PC-9 (cell line): ENCODE data around the gene PRR5. TPM values are rescaled to one million over a fixed set of nuclear protein-coding genes. Genes with fewer than 3 reads are reported as not detected.

Source experiments
- BruUV-seq: library from RNA; stranded (reverse); fragments of 400-500 nt; replicated peaks from 2 replicates; lab custom pipeline; 2021; lab: Mats Ljungman, UMichigan
- CTCF ChIA-PET: fragments of 300-600 bp; sonication (Branson Sonifier 250); formaldehyde crosslinking; loops from one replicate; lab custom pipeline; 2022; ENCODE audit warnings: antibody characterized with exemption; lab: Charles Lee
- POLR2A ChIA-PET: fragments of 300-600 bp; sonication (Branson Sonifier 250); formaldehyde crosslinking; loops from one replicate; lab custom pipeline; 2022; ENCODE audit warnings: antibody characterized with exemption; ENCODE audit not compliant: unreplicated experiment; lab: Charles Lee
- DNase-seq, 2 experiments: peaks; one replicate each; pipeline versions ENCODE4 v3.0.0 to v3.0.0-alpha.2; 2015 to 2022; ENCODE audit warnings: mixed read lengths in 1 of 2
- H2AFZ ChIP-seq: fragments of 200-600 bp; sonication (generic); 2 replicates; pipeline ENCODE4 v1.8.1; 2017; ENCODE audit warnings: antibody characterized with exemption
- H3F3A ChIP-seq: fragments of 200-600 bp; sonication (generic); 2 replicates; pipeline ENCODE4 v1.8.1; 2017; ENCODE audit warnings: antibody characterized with exemption, mild to moderate bottlenecking, low read depth; ENCODE audit not compliant: insufficient read depth
- H3K27ac ChIP-seq: fragments of 200-600 bp; sonication (generic); 2 replicates; pipeline ENCODE4 v1.6.1; 2016; ENCODE audit warnings: mixed run types
- H3K27me3 ChIP-seq: fragments of 200-600 bp; sonication (generic); 2 replicates; pipeline ENCODE4 v1.6.1; 2016; ENCODE audit warnings: low read depth, mixed run types; ENCODE audit not compliant: insufficient read depth
- H3K36me3 ChIP-seq: fragments of 200-600 bp; sonication (generic); 2 replicates; pipeline ENCODE4 v1.6.1; 2016; ENCODE audit warnings: low read depth, mixed run types
- H3K4me1 ChIP-seq: fragments of 200-600 bp; sonication (generic); replicated peaks from 2 replicates; pipeline ENCODE4 v1.6.1; 2016; ENCODE audit warnings: mixed run types; ENCODE audit not compliant: insufficient read depth
- H3K4me2 ChIP-seq: fragments of 200-600 bp; sonication (generic); 2 replicates; pipeline ENCODE4 v1.6.1; 2017; ENCODE audit warnings: mixed run types
- H3K4me3 ChIP-seq: fragments of 200-600 bp; sonication (generic); 2 replicates; pipeline ENCODE4 v1.6.1; 2016; ENCODE audit warnings: mixed run types
- H3K79me2 ChIP-seq: fragments of 200-600 bp; sonication (generic); 2 replicates; pipeline ENCODE4 v1.6.1; 2017; ENCODE audit warnings: low read depth, mixed run types
- H3K9me2 ChIP-seq: fragments of 200-600 bp; sonication (generic); 2 replicates; pipeline ENCODE4 v1.8.1; 2017; ENCODE audit warnings: mild to moderate bottlenecking; ENCODE audit not compliant: insufficient read depth
- H3K9me3 ChIP-seq: fragments of 200-600 bp; sonication (generic); 2 replicates; pipeline ENCODE4 v1.8.1; 2016; ENCODE audit warnings: low read depth; ENCODE audit not compliant: insufficient read depth
- H4K20me1 ChIP-seq: fragments of 200-600 bp; sonication (generic); 2 replicates; pipeline ENCODE4 v1.8.1; 2017; ENCODE audit not compliant: insufficient read depth
- CTCF ChIP-seq: fragments of 200-600 bp; sonication (generic); conservative IDR thresholded peaks from 2 replicates; pipeline ENCODE4 v1.6.1; 2017; ENCODE audit warnings: mixed run types, antibody characterized with exemption, mild to moderate bottlenecking, moderate library complexity
- EZH2 ChIP-seq: fragments of 200-600 bp; sonication (generic); IDR thresholded peaks from 2 replicates; pipeline ENCODE4 v1.8.0; 2017; ENCODE audit warnings: antibody characterized with exemption, low read depth
- intact Hi-C: fragments of 100-400 bp; cut with micrococcal nuclease; formaldehyde crosslinking; loops from one replicate; pipeline ENCODE4 v1.10.0; 2022; ENCODE audit not compliant: unreplicated experiment
- total RNA-seq: library from RNA; stranded (reverse); gene quantifications from 2 replicates; pipeline ENCODE4 v1.2.3, GENCODE V29; 2021

PRR5 gene
- total RNA-seq, 1 experiment from 2014 or later, result 22.1 TPM

DNA sequence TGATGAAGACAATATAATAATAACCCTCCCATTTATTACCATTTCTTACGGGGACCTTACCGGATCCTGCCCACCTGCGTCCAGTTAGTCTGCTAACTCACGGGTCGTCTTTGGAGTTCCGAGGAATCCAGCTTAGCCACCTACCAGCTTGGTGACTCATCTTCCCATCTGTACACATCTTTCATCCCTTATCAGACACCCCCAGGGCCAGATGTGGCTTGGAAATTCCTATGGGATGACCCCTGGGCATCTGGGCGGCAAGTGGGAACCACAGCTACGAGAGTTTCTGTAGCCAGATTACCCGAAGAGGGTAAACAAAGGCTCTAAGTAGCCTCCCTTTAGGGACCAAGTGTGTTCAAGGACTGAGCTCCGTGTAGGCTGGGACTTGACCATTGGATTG, 12.8 kb upstream of the PRR5 start:
- POLR2A ChIA-PET, result interaction anchor here (0.6 to 0.7 kb wide), 3 partner anchors 383 to 925 kb away, joined by 4 read pairs; no protein-coding TSS in a partner anchor
- BruUV-seq, result no TSS peak

GRCh38 chr22:44689915-44690524, 12.0 kb upstream of the PRR5 start:
- H3F3A ChIP-seq, result peaks cover 28% of the 10 kb centered on the region
- no peak overlapping the region for H3K4me3 ChIP-seq
- CTCF ChIA-PET, result no interaction called here
- H3K4me2 ChIP-seq, result no peak overlapping the region
- H4K20me1 ChIP-seq, result no peaks in the 10 kb centered on the region
- no peaks in the 10 kb centered on the region for H3K79me2 ChIP-seq
- no peaks in the 10 kb centered on the region for H3K27me3 ChIP-seq
- H3K27ac ChIP-seq, result no peak overlapping the region
- no peaks in the 10 kb centered on the region for H3K36me3 ChIP-seq
- peaks cover 36% of the 10 kb centered on the region for H3K4me1 ChIP-seq
- BruUV-seq, result no TSS peak
- POLR2A ChIA-PET, result interaction anchor here (0.6 kb wide), 2 partner anchors 382 to 477 kb away, joined by 4 read pairs; no protein-coding TSS in a partner anchor
- H3K9me3 ChIP-seq, result no peaks in the 10 kb centered on the region
- no peak for TF ChIP-seq CTCF
- TF ChIP-seq EZH2, result no peak
- no peaks in the 10 kb centered on the region for H3K9me2 ChIP-seq
- no peak for DNase-seq
- H2AFZ ChIP-seq, result no peak overlapping the region
- intact Hi-C loops, result loop anchor here (10.0 kb wide), 3 partner anchors 135 to 575 kb away; no protein-coding TSS in a partner anchor

More for the DNA sequence above, 12.8 kb upstream of the PRR5 start:
- Histone ChIP-seq H3K27me3 (no peaks in the 10 kb centered on the region), H3K36me3 (no peaks in the 10 kb centered on the region), H3F3A (peaks cover 28% of the 10 kb centered on the region), H3K4me2 (peak overlapping the region; percentile 56), H3K9me3 (no peaks in the 10 kb centered on the region), H3K79me2 (no peaks in the 10 kb centered on the region), H2AFZ (no peak overlapping the region), H3K4me1 (peaks cover 41% of the 10 kb centered on the region), H3K9me2 (no peaks in the 10 kb centered on the region), H3K4me3 (no peak overlapping the region), H4K20me1 (no peaks in the 10 kb centered on the region), H3K27ac (no peak overlapping the region)
- peak; percentile 53 to 58 for DNase-seq
- TF ChIP-seq EZH2 (no peak), CTCF (no peak)
- CTCF ChIA-PET, result no interaction called here
- intact Hi-C loops, result no loop called here

DNA sequence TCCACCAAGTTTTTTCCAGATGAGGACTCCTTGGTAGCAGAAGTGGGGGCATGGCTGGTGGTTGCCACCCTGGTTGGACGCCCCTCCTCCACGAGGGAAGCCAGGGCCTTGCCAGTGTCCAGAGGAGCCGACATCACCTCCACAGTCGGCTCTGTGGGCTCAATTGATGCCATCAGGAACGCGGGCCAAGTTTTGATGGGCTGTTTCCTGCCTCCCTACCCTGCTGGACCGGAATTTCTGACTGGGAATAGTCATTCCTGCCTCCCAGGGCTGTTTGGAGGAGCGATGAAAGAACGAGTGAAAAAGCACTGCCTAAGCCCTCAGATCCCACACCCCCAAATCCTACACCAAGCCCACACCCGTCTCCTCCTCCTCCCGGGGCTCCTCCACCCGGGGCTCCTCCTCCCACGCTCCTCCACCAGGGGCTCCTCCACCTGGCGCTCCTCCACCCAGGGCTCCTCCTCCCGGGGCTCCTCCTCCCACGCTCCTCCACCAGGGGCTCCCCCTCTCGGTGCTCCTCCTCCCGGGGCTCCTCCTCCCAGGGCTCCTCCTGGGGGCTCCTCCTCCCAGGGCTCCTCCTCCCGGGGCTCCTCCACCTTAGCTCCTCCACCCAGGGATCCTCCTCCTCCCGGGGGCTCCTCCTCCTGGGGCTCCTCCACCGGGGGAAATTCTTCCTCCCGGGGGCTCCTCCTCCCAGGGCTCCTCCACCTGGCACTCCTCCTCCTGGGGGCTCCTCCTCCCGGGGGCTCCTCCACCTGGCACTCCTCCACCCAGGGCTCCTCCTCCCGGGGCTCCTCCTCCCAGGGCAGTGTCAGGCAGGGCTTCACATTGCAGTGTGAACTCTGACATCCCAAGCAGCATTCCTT, 10.0 kb upstream of the PRR5 start:
- peak in 1 of 2 experiments; percentile 41 for DNase-seq
- Histone ChIP-seq H3K9me3 (no peaks in the 10 kb centered on the region), H3K36me3 (no peaks in the 10 kb centered on the region), H3K27me3 (no peaks in the 10 kb centered on the region), H3K27ac (no peak overlapping the region), H3K79me2 (no peaks in the 10 kb centered on the region), H2AFZ (no peak overlapping the region), H4K20me1 (no peaks in the 10 kb centered on the region), H3K4me2 (no peak overlapping the region), H3F3A (peaks cover 26% of the 10 kb centered on the region), H3K4me1 (peaks cover 21% of the 10 kb centered on the region), H3K4me3 (no peak overlapping the region), H3K9me2 (no peaks in the 10 kb centered on the region)
- TF ChIP-seq CTCF (no peak), EZH2 (no peak)
- BruUV-seq, result no TSS peak
- intact Hi-C loops, result loop anchor here (10.0 kb wide), 3 partner anchors 133 to 573 kb away; no protein-coding TSS in a partner anchor
- ChIA-PET POLR2A (no interaction called here), CTCF (interaction anchor here (0.6 to 0.7 kb wide), 2 partner anchors 250 to 1644 kb away, joined by 4 to 6 read pairs; partner anchors contain the start of gene TRMU)
